Panc1 (cell line): Measurements from ENCODE around the gene GULP1. TPM values are rescaled to one million over a fixed set of nuclear protein-coding genes. Genes with fewer than 3 reads are reported as not detected.

Experiments
- ATAC-seq: fragments of 200-7000 bp; cut with Tn5 transposase; 2 replicates; pipeline ENCODE4 v1.9.1; 2020; ENCODE audit warnings: mild to moderate bottlenecking, moderate library complexity
- BruUV-seq: library from RNA; stranded (reverse); fragments of 400-500 nt; replicated peaks from 2 replicates; lab custom pipeline; 2021; lab: Mats Ljungman, UMichigan
- CTCF ChIA-PET: fragments of 300-600 bp; sonication (Branson Sonifier 250); formaldehyde crosslinking; loops from one replicate; lab custom pipeline; 2022; ENCODE audit warnings: antibody characterized with exemption; lab: Charles Lee
- POLR2A ChIA-PET: fragments of 300-600 bp; sonication (Branson Sonifier 250); formaldehyde crosslinking; loops from one replicate; lab custom pipeline; 2022; ENCODE audit warnings: antibody characterized with exemption; lab: Charles Lee
- DNase-seq: peaks from one replicate; pipeline ENCODE4 v3.0.0-alpha.2; 2010; ENCODE audit warnings: low read depth, low spot score
- H3K27ac ChIP-seq: 2 replicates; pipeline ENCODE4 v1.5.1; 2011; ENCODE audit warnings: mild to moderate bottlenecking, low read length, inconsistent platforms
- H3K27me3 ChIP-seq: fragments of 200-500 bp; sonication (Bioruptor generic); 2 replicates; pipeline ENCODE4 v1.6.0; 2014; ENCODE audit warnings: low read length, inconsistent platforms; ENCODE audit not compliant: control insufficient read depth, insufficient read depth
- H3K36me3 ChIP-seq: fragments of 200-500 bp; sonication (Bioruptor generic); 2 replicates; pipeline ENCODE4 v1.5.1; 2014; ENCODE audit warnings: inconsistent platforms, mild to moderate bottlenecking, low read length, moderate library complexity; ENCODE audit not compliant: control insufficient read depth, insufficient read depth
- H3K4me1 ChIP-seq: 2 replicates; pipeline ENCODE4 v1.5.1; 2011; ENCODE audit warnings: inconsistent platforms, mild to moderate bottlenecking, low read length, moderate library complexity; ENCODE audit not compliant: control insufficient read depth, insufficient read depth
- H3K4me3 ChIP-seq, 2 experiments: 2 replicates each; pipeline ENCODE4 v1.5.1; 2011 to 2012; ENCODE audit warnings: low read depth in 2 of 2, low read length in 2 of 2, mild to moderate bottlenecking in 2 of 2, inconsistent platforms in 1 of 2, moderate library complexity in 1 of 2
- H3K9me3 ChIP-seq: fragments of 200-500 bp; sonication (Bioruptor generic); 2 replicates; pipeline ENCODE4 v1.5.1; 2014; ENCODE audit warnings: low read depth, mild to moderate bottlenecking, inconsistent platforms, low read length, moderate library complexity; ENCODE audit not compliant: control insufficient read depth, insufficient read depth
- CTCF ChIP-seq: fragments of 450-650 bp; IDR thresholded peaks from 2 replicates; pipeline ENCODE4 v1.5.1; 2017; ENCODE audit warnings: mild to moderate bottlenecking
- POLR2AphosphoS5 ChIP-seq: IDR thresholded peaks from 2 replicates; pipeline ENCODE4 v1.6.1; 2012; ENCODE audit warnings: mild to moderate bottlenecking, low read depth, low read length, moderate library complexity
- REST ChIP-seq, 2 experiments: IDR thresholded peaks; 2 replicates each; pipeline ENCODE4 v1.6.1; 2011 to 2012; ENCODE audit warnings: low read depth in 2 of 2, control low read depth in 1 of 2, low read length in 1 of 2, mild to moderate bottlenecking in 1 of 2, moderate library complexity in 1 of 2; ENCODE audit not compliant: insufficient read depth in 1 of 2
- SIN3A ChIP-seq: IDR thresholded peaks from 2 replicates; pipeline ENCODE4 v1.6.1; 2012; ENCODE audit warnings: low read depth, mild to moderate bottlenecking, low read length, moderate library complexity, borderline replicate concordance; ENCODE audit not compliant: insufficient read depth
- TCF7L2 ChIP-seq: IDR thresholded peaks from 2 replicates; pipeline ENCODE4 v1.6.1; 2011; ENCODE audit warnings: mild to moderate bottlenecking, low read depth, low read length, inconsistent platforms
- in situ Hi-C: cut with HindIII; loops from 2 replicates; pipeline ENCODE4 v1.10.0; 2016; ENCODE audit warnings: low sequenced_read_pairs, low pct_unique_long_range_greater_than_20kb
- intact Hi-C: fragments of 100-400 bp; cut with micrococcal nuclease; formaldehyde crosslinking; loops from one replicate; pipeline ENCODE4 v1.10.0; 2022; ENCODE audit not compliant: unreplicated experiment
- total RNA-seq: library from RNA; stranded (reverse); gene quantifications from one replicate; pipeline ENCODE4 v1.2.1, GENCODE V29; 2021; ENCODE audit not compliant: unreplicated experiment

Gene GULP1
- total RNA-seq, 1 experiment from 2014 or later, result 51.5 TPM

GRCh38 chr2:188369365-188369764 lies 77.7 kb downstream of the GULP1 start:
- peaks cover 10% of the 10 kb centered on the region; the same call in 1 of the 2 replicates for H3K4me1 ChIP-seq
- H3K9me3 ChIP-seq, result no peaks in the 10 kb centered on the region
- no peak for TF ChIP-seq POLR2AphosphoS5
- TF ChIP-seq CTCF, result peak; percentile 84
- no peak for TF ChIP-seq SIN3A
- no peak for TF ChIP-seq TCF7L2
- in situ Hi-C loops, result no loop called here
- peak; percentile 35 for DNase-seq
- ChIA-PET POLR2A (no interaction called here), CTCF (interaction anchor here (0.9 kb wide), 1 partner anchor 500 kb away, joined by 3 read pairs; no protein-coding TSS in a partner anchor)
- intact Hi-C loops, result loop anchor here (5.0 kb wide), 1 partner anchor 77 kb away; the partner anchor contains the start of gene GULP1
- no peak overlapping the region for H3K4me3 ChIP-seq
- H3K27me3 ChIP-seq, result no peaks in the 10 kb centered on the region
- H3K36me3 ChIP-seq, result no peaks in the 10 kb centered on the region
- H3K27ac ChIP-seq, result no peak overlapping the region
- no TSS peak for BruUV-seq
- peak; percentile 92 for ATAC-seq

GRCh38 chr2:188378371-188378950 lies 86.8 kb downstream of the GULP1 start:
- Histone ChIP-seq H3K4me3 (no peak overlapping the region), H3K36me3 (no peaks in the 10 kb centered on the region), H3K9me3 (no peaks in the 10 kb centered on the region), H3K27ac (no peak overlapping the region), H3K4me1 (peaks cover 26% of the 10 kb centered on the region), H3K27me3 (no peaks in the 10 kb centered on the region)
- DNase-seq, result no peak
- intact Hi-C loops (no loop called here), in situ Hi-C loops (no loop called here)
- no TSS peak for BruUV-seq
- CTCF ChIA-PET, result no interaction called here
- POLR2A ChIA-PET, result interaction anchor here (0.6 kb wide), 2 partner anchors 40 to 381 kb away, joined by 4 to 5 read pairs; no protein-coding TSS in a partner anchor
- no peak for ATAC-seq
- no peak for TF ChIP-seq REST (IDR thresholded peaks at IDR 0.05; ENCODE audit: insufficient read depth in 1 of 2, low read depth in 2 of 2, low read length in 1 of 2)
- no peak for TF ChIP-seq CTCF
- no peak for TF ChIP-seq SIN3A
